Mesenchymal stem cell (in vitro differentiated cells and primary cell): Measurements from ENCODE around the gene TESMIN.

Experiments used
- DNase-seq: peaks from one replicate; pipeline ENCODE4 v3.0.0-alpha.2; 2013
- H2AFZ ChIP-seq: one replicate; pipeline ENCODE4 v1.6.1; 2013; ENCODE audit warnings: low read depth, mild to moderate bottlenecking, control low read depth, inconsistent platforms, low read length, moderate library complexity
- H2AK5ac ChIP-seq: 2 replicates; pipeline ENCODE4 v1.6.1; 2013; ENCODE audit warnings: low read length, moderate library complexity, mild to moderate bottlenecking, inconsistent platforms; ENCODE audit not compliant: severe bottlenecking
- H2BK120ac ChIP-seq: one replicate; pipeline ENCODE4 v1.6.1; 2013; ENCODE audit warnings: low read depth, mild to moderate bottlenecking, inconsistent platforms, low read length, moderate library complexity
- H2BK12ac ChIP-seq, 2 experiments: one replicate each; pipeline ENCODE4 v1.6.1; 2013; ENCODE audit warnings: inconsistent platforms in 2 of 2, low read length in 2 of 2, mild to moderate bottlenecking in 2 of 2, moderate library complexity in 2 of 2, control low read depth in 1 of 2
- H2BK15ac ChIP-seq: one replicate; pipeline ENCODE4 v1.6.1; 2013; ENCODE audit warnings: mild to moderate bottlenecking, low read depth, inconsistent platforms; ENCODE audit not compliant: poor library complexity, severe bottlenecking
- H2BK5ac ChIP-seq: 2 replicates; pipeline ENCODE4 v1.6.1; 2013; ENCODE audit warnings: low read depth, mild to moderate bottlenecking, low read length, control low read depth, inconsistent platforms; ENCODE audit not compliant: poor library complexity, severe bottlenecking
- H3K14ac ChIP-seq, 2 experiments: one replicate each; pipeline ENCODE4 v1.6.1; 2013; ENCODE audit warnings: inconsistent platforms in 2 of 2, low read length in 2 of 2, control low read depth in 1 of 2, mild to moderate bottlenecking in 1 of 2, moderate library complexity in 1 of 2
- H3K18ac ChIP-seq, 2 experiments: one replicate each; pipeline ENCODE4 v1.6.1; 2013; ENCODE audit warnings: inconsistent platforms in 2 of 2, low read length in 2 of 2, control low read depth in 1 of 2, low read depth in 1 of 2, mild to moderate bottlenecking in 1 of 2
- H3K23ac ChIP-seq, 2 experiments: one replicate each; pipeline ENCODE4 v1.6.1; 2013; ENCODE audit warnings: inconsistent platforms in 2 of 2, low read length in 2 of 2, mild to moderate bottlenecking in 2 of 2, moderate library complexity in 2 of 2, control low read depth in 1 of 2
- H3K27ac ChIP-seq: 2 replicates; pipeline ENCODE4 v1.5.1; 2013; ENCODE audit warnings: mild to moderate bottlenecking, moderate library complexity, low read length, control low read depth, inconsistent platforms; ENCODE audit not compliant: poor library complexity, severe bottlenecking
- H3K27me3 ChIP-seq, 2 experiments: 2 replicates each; pipeline versions ENCODE4 v1.6.1 to v1.7.0; 2013; ENCODE audit warnings: low read length in 2 of 2, mild to moderate bottlenecking in 2 of 2, moderate library complexity in 2 of 2, control low read depth in 1 of 2, inconsistent platforms in 1 of 2; ENCODE audit not compliant: control insufficient read depth in 1 of 2, insufficient read depth in 1 of 2
- H3K36me3 ChIP-seq, 2 experiments: 2 replicates each; pipeline versions ENCODE4 v1.6.1 to v1.7.0; 2013; ENCODE audit warnings: low read length in 2 of 2, control low read depth in 1 of 2, inconsistent platforms in 1 of 2, low read depth in 1 of 2, mild to moderate bottlenecking in 1 of 2; ENCODE audit not compliant: insufficient read depth in 2 of 2, control insufficient read depth in 1 of 2
- H3K4ac ChIP-seq, 2 experiments: one replicate each; pipeline ENCODE4 v1.6.1; 2013; ENCODE audit warnings: inconsistent platforms in 2 of 2, low read length in 2 of 2, mild to moderate bottlenecking in 2 of 2, moderate library complexity in 2 of 2, control low read depth in 1 of 2, low read depth in 1 of 2
- H3K4me1 ChIP-seq: 2 replicates; pipeline ENCODE4 v1.6.1; 2013; ENCODE audit warnings: low read depth, low read length, control low read depth; ENCODE audit not compliant: control insufficient read depth, insufficient read depth
- H3K4me2 ChIP-seq: 2 replicates; pipeline ENCODE4 v1.6.1; 2013; ENCODE audit warnings: low read length, mild to moderate bottlenecking, inconsistent platforms; ENCODE audit not compliant: poor library complexity, severe bottlenecking
- H3K4me3 ChIP-seq, 2 experiments: 2 replicates each; pipeline versions ENCODE4 v1.5.1 to v1.7.0; 2013; ENCODE audit warnings: low read length in 2 of 2, mild to moderate bottlenecking in 2 of 2, control low read depth in 1 of 2, low read depth in 1 of 2; ENCODE audit not compliant: insufficient read depth in 1 of 2
- H3K79me1 ChIP-seq: replicated peaks from 2 replicates; pipeline ENCODE4 v1.6.1; 2013; ENCODE audit warnings: mild to moderate bottlenecking, control low read depth, low read length, inconsistent platforms; ENCODE audit not compliant: poor library complexity, severe bottlenecking
- H3K9ac ChIP-seq: 2 replicates; pipeline ENCODE4 v1.7.0; 2013; ENCODE audit warnings: mild to moderate bottlenecking, low read length, moderate library complexity
- H3K9me3 ChIP-seq: 2 replicates; pipeline ENCODE4 v1.7.0; 2013; ENCODE audit warnings: mild to moderate bottlenecking, low read length; ENCODE audit not compliant: control insufficient read depth
- H4K8ac ChIP-seq: one replicate; pipeline ENCODE4 v1.6.1; 2013; ENCODE audit warnings: inconsistent platforms, mild to moderate bottlenecking, low read length, moderate library complexity
- H4K91ac ChIP-seq: one replicate; pipeline ENCODE4 v1.6.1; 2013; ENCODE audit warnings: mild to moderate bottlenecking, low read length, inconsistent platforms
- WGBS: methylation state at CpG from one replicate; pipeline ENCODE4 v1.1.7; 2013; ENCODE audit warnings: mixed read lengths; 5-methylcytosine and 5-hydroxymethylcytosine counted together

The TESMIN gene

GRCh38 chr11:68674461-68674860, 76.9 kb downstream of the TESMIN start:
- Histone ChIP-seq H3K79me1 (no peaks in the 10 kb centered on the region), H3K36me3 (no peaks in the 10 kb centered on the region), H2BK120ac (no peak overlapping the region), H3K4me3 (no peak overlapping the region), H3K4me1 (peaks cover 10% of the 10 kb centered on the region), H3K27ac (no peak overlapping the region), H2AFZ (no peak overlapping the region), H3K9ac (no peak overlapping the region), H3K23ac (no peak overlapping the region), H3K9me3 (peaks cover 17% of the 10 kb centered on the region), H3K4me2 (no peak overlapping the region), H4K91ac (no peak overlapping the region), H2BK15ac (no peak overlapping the region), H3K18ac (no peak overlapping the region), H2AK5ac (no peak overlapping the region), H2BK5ac (no peak overlapping the region), H3K4ac (no peak overlapping the region), H3K14ac (no peak overlapping the region), H4K8ac (no peak overlapping the region), H2BK12ac (no peak overlapping the region), H3K27me3 (peaks cover 12 to 72% of the 10 kb centered on the region in 2 experiments)
- WGBS, result 94% methylated on average over 16 of the region's 16 CpGs
- no peak for DNase-seq

DNA sequence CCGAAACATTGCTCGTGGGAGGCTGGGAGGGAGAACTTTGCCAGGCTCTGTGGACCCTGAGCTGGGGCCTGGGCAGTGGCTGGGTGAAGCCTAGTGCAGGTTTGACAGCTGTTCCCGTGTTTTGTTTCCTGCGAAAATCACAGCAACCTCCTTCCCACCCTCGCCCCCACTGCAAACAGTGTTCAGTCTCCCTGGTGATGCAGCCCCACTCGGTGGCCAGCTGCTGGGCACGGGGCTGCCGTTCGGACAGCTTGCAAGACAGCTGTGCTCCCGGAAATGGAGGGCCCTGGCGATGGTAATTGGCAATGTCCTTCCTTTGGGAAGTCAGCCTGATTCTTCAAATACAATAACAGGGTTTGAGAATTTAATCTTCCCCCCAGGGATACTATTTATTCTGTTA, 77.3 kb downstream of the TESMIN start:
- Histone ChIP-seq H3K9me3 (peaks cover 17% of the 10 kb centered on the region), H3K4me1 (peaks cover 10% of the 10 kb centered on the region), H3K27me3 (peaks cover 16 to 72% of the 10 kb centered on the region in 2 experiments), H3K27ac (no peak overlapping the region), H3K4me3 (no peak overlapping the region), H2AK5ac (no peak overlapping the region), H3K18ac (no peak overlapping the region), H3K14ac (no peak overlapping the region), H3K9ac (no peak overlapping the region), H2BK120ac (no peak overlapping the region), H2AFZ (no peak overlapping the region), H3K79me1 (no peaks in the 10 kb centered on the region), H2BK15ac (no peak overlapping the region), H2BK5ac (no peak overlapping the region), H3K4ac (no peak overlapping the region), H4K91ac (no peak overlapping the region), H4K8ac (no peak overlapping the region), H3K36me3 (no peaks in the 10 kb centered on the region), H3K4me2 (no peak overlapping the region), H3K23ac (no peak overlapping the region), H2BK12ac (no peak overlapping the region)
- DNase-seq, result no peak
- 96% methylated on average over 11 of the region's 11 CpGs for WGBS

- H2AFZ ChIP-seq, result no peak overlapping the region
- H3K27ac ChIP-seq, result no peak overlapping the region
- H3K4me3 ChIP-seq, result no peak overlapping the region
- no peaks in the 10 kb centered on the region for H3K36me3 ChIP-seq
- H3K4me1 ChIP-seq, result peaks cover 10% of the 10 kb centered on the region
- no peak overlapping the region for H2BK120ac ChIP-seq
- H2AK5ac ChIP-seq, result no peak overlapping the region
- peaks cover 17 to 72% of the 10 kb centered on the region in 2 experiments for H3K27me3 ChIP-seq
- H3K79me1 ChIP-seq, result no peaks in the 10 kb centered on the region
- no peak overlapping the region for H2BK12ac ChIP-seq
- H3K9ac ChIP-seq, result no peak overlapping the region
- H3K4me2 ChIP-seq, result no peak overlapping the region
- H2BK15ac ChIP-seq, result no peak overlapping the region
- H4K91ac ChIP-seq, result no peak overlapping the region
- no peak overlapping the region for H3K4ac ChIP-seq
- WGBS, result 86% methylated on average over 5 of the region's 6 CpGs
- no peak overlapping the region for H3K14ac ChIP-seq
- H3K18ac ChIP-seq, result no peak overlapping the region
- DNase-seq, result no peak
- no peak overlapping the region for H2BK5ac ChIP-seq
- no peak overlapping the region for H3K23ac ChIP-seq
- H4K8ac ChIP-seq, result no peak overlapping the region
- H3K9me3 ChIP-seq, result peaks cover 17% of the 10 kb centered on the region
Observed at GRCh38 chr11:68673306-68673945, 77.9 kb downstream of the TESMIN start.

GRCh38 chr11:68670208-68670992, 80.9 kb downstream of the TESMIN start:
- peaks cover 30 to 67% of the 10 kb centered on the region in 2 experiments for H3K27me3 ChIP-seq

More at GRCh38 chr11:68670208-68670992, 80.9 kb downstream of the TESMIN start:
- no peak for DNase-seq
- H3K27ac ChIP-seq, result no peak overlapping the region
- peaks cover 17% of the 10 kb centered on the region for H3K9me3 ChIP-seq
- no peaks in the 10 kb centered on the region for H3K79me1 ChIP-seq
- H3K14ac ChIP-seq, result no peak overlapping the region
- no peak overlapping the region for H2AFZ ChIP-seq
- H3K36me3 ChIP-seq, result no peaks in the 10 kb centered on the region
- H3K4me2 ChIP-seq, result no peak overlapping the region
- H3K4me1 ChIP-seq, result no peaks in the 10 kb centered on the region
- no peak overlapping the region for H3K9ac ChIP-seq
- 91% methylated on average over 33 of the region's 33 CpGs for WGBS
- no peak overlapping the region for H2BK15ac ChIP-seq
- H4K91ac ChIP-seq, result no peak overlapping the region
- H4K8ac ChIP-seq, result no peak overlapping the region
- H2BK120ac ChIP-seq, result no peak overlapping the region
- H3K4ac ChIP-seq, result no peak overlapping the region
- no peak overlapping the region for H2BK12ac ChIP-seq
- no peak overlapping the region for H3K23ac ChIP-seq
- H2AK5ac ChIP-seq, result no peak overlapping the region
- no peak overlapping the region for H3K18ac ChIP-seq
- H2BK5ac ChIP-seq, result no peak overlapping the region
- H3K4me3 ChIP-seq, result no peak overlapping the region
